CD4-positive, alpha-beta T cell treated with Interleukin-10 for 1 hour (primary cell): ENCODE data around the gene KIAA1671.
A peak's percentile ranks its signal among the peaks of the same experiment; 100 is the strongest.

Experiments used
- DNase-seq: peaks from one replicate; pipeline ENCODE4 v3.0.0-alpha.2; 2020

Gene KIAA1671

DNA sequence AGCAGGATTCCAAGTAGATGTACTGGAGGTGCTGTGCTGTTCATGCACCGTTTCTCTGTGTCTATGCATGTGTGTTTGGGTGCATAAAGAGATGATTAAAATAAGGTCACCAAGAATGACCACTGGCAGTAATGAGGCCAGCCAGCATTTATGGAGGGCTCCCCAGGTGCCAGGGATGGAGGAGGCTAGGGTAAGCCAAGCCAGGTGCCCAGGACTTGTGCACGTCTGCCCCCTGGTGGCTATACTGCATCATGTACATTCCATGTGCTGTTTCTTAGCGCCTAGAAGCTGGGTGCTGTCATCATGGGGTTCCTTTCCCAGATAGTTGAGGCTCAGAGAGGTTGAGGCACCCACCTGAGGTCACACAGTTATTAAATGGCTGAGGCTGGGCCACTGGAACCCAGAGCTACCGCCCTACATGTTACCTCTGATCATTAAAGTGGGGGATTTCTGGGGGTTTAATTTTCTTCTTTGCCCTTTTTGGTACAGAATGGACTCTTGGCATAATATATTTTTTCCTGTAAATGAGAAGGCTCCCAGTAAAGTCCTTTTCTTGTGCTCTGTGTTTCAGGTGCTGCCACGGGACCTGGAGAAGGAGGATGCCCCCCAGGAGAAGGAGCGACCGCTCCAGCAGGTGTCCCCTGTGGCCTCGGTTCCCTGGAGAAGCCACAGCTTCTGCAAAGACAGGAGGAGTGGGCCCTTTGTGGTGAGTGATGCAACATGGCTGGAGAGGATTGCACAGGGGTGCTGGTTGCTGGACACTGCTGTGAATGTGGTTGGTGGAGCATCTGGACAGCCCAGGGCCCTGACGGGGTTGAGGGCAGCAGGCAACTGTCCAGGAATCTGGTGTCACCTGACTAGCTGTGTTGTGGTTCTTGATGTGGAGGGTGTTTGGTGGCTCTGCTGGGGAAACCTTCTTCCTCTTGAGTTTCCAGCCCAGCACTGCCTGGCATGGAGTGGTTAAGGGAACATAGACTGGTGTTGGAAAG, 96.4 kb downstream of the KIAA1671 start:
- DNase-seq, result peak; percentile 72

- DNase-seq, result no peak
Observed at GRCh38 chr22:25049770-25050169, 97.3 kb downstream of the KIAA1671 start.

- DNase-seq, result no peak
Observed at GRCh38 chr22:25050566-25050965, 98.0 kb downstream of the KIAA1671 start.

GRCh38 chr22:25051073-25051472, 98.6 kb downstream of the KIAA1671 start:
- no peak for DNase-seq

- DNase-seq, result no peak
Observed at GRCh38 chr22:25051983-25052710, 99.6 kb downstream of the KIAA1671 start.

DNA sequence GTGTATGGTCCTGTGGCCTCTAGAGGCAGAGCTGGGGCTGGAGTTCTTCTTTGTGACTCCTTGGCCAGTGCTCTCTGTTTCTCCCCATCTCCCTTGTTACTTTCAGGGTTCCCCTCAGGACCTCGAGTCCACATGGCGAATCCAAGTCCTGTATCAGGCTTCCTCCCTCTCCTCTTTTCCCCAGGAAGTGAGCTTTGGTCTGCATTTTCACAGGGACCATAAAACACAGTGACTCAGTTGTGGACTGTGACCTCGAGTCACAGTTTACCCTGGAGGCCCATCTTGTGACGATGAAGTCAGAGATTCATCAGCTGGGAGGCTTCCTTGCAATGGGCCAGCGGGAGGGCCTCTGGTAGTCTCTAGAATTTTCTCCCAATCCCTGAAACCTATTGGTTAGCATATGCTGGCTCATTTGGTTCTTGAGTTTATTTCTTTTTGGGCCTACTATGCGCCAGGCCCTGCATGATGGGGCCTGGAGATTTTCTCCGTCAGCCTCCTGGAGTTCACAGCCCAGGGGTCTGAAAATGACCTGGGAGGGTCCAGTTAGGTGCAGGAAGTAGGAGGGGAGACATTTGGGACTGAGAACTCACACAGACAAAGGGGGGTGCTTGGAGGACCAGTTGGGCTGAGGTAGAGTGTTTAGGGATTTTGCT, 100.8 kb downstream of the KIAA1671 start:
- DNase-seq, result no peak

DNA sequence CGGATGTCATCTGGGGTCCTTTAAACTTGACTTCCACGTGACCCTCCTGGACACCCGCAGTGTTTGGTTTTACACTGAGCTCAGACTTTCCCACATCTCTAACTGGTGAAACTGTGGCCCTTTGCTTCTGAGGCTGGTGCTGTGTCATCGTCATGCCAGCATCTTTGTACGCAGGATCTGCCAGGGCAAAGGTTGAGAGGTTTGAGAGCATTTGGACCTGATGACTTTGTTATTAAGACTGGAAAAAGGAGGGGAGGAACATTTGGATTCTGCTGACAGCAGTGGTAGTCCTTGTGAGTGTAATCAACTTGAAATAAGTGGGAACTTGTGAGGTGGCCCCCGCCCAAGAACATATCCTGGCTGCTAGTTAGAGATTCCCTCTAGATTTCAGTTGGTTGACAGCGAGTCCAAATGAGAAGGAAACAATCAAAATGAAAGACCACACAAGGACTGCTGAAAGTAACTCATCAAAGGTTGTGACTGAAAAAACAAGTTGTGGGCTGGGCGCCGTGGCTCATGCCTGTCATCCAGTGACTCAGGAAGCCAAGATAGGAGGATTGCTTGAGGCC, 102.5 kb downstream of the KIAA1671 start:
- DNase-seq, result peak; percentile 37

- DNase-seq, result peak; percentile 73
Observed at GRCh38 chr22:25057013-25057881, 104.7 kb downstream of the KIAA1671 start.

DNA sequence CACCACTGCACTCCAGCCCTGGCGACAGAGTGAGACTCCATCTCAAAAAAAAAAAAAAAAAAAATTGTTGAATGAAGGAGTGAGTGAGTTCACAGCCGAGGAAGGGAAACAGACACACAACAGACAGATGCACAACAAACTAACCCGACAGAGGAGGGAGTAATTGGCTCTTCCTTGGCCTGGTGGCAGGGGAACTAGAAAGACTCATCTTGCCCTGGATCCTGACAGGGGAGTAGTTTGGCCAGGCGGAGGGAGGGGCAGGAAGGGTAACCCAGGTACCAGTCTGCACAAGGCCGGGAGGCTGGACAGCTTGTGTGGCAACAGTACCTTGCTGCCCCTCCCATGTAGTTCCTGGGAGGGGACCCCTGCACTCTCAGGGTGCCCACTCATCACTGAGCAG, 106.9 kb downstream of the KIAA1671 start:
- DNase-seq, result no peak

GRCh38 chr22:25060522-25061071, 108.1 kb downstream of the KIAA1671 start:
- DNase-seq, result peak; percentile 52

- no peak for DNase-seq
Observed at GRCh38 chr22:25061134-25061533, 108.6 kb downstream of the KIAA1671 start.

GRCh38 chr22:25061605-25062376, 109.3 kb downstream of the KIAA1671 start:
- DNase-seq, result no peak

GRCh38 chr22:25062386-25063085, 110.0 kb downstream of the KIAA1671 start:
- DNase-seq, result peak; percentile 82

DNA sequence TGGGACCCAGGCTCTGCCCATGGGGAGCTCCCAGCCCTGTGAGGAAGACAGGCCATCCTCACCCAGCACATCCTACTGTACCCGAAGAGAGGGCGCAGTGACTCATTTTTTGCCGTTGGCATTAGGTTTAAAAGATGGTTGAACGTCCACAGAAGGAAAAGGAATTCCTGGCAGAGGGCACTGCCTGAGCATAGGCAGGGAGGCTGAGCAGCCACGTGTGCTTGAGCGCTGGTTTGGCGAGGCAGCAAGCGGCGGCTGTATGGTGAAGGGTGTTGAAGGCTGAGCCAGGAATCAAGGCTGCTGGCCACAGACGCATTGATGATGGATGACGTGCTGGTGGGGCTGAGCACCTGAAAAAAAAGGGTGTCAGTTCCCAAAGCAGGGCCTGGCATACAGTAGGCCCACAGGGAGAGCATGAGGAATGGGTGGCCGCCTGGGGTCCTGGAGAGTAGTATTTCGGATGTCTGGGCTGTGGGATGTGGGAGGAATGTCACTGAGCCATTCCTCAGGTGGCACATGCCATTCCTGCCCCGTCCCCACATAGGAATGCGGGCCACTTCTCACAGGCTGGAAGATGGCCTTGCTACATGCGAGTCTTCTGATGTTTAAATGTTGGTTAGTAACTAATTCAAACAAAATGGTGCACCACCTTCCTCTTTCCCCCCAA, 112.5 kb downstream of the KIAA1671 start:
- no peak for DNase-seq

DNA sequence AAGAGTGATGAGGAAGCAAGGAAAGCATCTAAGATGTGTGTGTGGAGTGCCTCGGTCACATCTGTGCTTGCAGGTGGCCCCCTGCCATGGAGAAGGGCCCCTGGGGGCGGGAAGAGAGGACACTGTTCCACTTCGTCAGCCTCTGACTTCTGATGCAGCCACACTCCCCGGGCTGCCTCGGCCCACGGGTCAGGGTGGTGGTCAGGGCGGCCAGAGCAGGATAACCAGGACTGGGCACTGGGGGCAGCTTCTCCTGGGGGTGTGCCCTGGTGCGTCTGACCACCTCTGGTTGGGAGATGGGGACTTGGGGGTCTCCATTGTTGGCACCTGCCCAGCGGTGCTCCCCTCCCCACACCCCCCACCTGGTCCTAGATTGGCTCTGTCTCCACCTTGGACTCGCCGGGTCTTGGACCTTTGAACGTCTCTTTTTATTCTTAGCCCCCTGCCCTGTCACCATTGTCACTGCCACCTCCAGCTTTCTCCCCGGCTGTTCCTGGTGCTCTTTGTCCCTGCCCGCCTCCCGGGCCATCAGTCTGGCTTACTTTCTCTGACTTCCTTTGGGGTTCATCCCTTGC, 114.4 kb downstream of the KIAA1671 start:
- no peak for DNase-seq

- peak; percentile 89 for DNase-seq
Observed at GRCh38 chr22:25067851-25068421, 115.4 kb downstream of the KIAA1671 start.

DNA sequence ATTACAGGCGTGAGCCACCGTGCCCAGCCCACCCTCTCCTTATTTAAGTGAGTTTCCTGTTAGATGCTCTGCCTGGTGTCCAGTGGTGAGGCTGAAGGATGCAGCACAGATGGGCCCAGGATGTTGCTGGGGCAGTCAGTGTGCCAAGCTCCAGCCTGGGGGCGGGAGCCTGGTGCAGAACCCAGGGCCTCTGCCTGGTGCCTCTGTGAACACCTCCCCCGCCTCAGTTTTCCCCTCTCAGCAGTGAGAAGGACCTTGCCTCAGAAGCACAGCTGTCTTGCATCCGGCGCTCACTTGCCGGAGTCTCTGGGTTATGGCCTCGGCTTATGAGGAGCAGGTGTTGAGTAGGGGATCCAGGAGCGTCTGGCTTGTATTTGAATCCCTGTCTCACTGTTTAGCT, 116.2 kb downstream of the KIAA1671 start:
- DNase-seq, result peak; percentile 34

GRCh38 chr22:25069426-25069757, 116.9 kb downstream of the KIAA1671 start:
- DNase-seq, result no peak
